PC-3 (cell line): Measurements from ENCODE around the gene KCNN4.

Experiments used
- EZH2phosphoT487 ChIP-seq: fragments of 300-600 bp; sonication (generic); IDR thresholded peaks from 2 replicates; pipeline ENCODE4 v1.6.1; 2018; ENCODE audit warnings: mild to moderate bottlenecking, antibody characterized with exemption, low read length, borderline replicate concordance
- TF ChIP-seq, protein P1 (sequence below): fragments of 300-600 bp; sonication (generic); conservative IDR thresholded peaks from 2 replicates; pipeline ENCODE4 v1.5.1; 2017; ENCODE audit warnings: antibody characterized with exemption, low read depth, mild to moderate bottlenecking, low read length

DNA sequence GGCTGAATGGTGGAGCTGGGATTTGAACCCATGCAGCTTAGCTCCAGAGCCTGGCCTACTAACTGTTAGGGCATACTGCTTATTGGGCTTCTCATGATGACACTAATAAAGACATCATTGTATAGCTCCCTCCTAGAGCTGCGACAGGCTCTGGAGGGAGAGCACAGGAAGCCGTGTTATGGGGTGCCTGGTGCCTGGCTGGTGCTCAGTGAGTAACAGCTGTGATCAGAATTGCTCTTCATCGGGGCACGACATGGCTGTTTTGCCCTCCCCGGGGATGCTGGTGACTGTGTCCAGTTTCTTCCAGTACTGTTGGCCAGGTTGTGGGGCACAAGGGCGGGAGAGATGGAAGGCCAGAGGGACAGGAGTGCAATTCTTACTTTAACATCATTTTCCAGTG lies 16.3 kb upstream of the KCNN4 start:
- TF ChIP-seq, protein P1, sequence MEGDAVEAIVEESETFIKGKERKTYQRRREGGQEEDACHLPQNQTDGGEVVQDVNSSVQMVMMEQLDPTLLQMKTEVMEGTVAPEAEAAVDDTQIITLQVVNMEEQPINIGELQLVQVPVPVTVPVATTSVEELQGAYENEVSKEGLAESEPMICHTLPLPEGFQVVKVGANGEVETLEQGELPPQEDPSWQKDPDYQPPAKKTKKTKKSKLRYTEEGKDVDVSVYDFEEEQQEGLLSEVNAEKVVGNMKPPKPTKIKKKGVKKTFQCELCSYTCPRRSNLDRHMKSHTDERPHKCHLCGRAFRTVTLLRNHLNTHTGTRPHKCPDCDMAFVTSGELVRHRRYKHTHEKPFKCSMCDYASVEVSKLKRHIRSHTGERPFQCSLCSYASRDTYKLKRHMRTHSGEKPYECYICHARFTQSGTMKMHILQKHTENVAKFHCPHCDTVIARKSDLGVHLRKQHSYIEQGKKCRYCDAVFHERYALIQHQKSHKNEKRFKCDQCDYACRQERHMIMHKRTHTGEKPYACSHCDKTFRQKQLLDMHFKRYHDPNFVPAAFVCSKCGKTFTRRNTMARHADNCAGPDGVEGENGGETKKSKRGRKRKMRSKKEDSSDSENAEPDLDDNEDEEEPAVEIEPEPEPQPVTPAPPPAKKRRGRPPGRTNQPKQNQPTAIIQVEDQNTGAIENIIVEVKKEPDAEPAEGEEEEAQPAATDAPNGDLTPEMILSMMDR, result no peak
- TF ChIP-seq EZH2phosphoT487, result no peak
